Measurements from ENCODE around the gene LZTS3. TPM values are rescaled to one million over a fixed set of nuclear protein-coding genes. Genes with fewer than 3 reads are reported as not detected.
"Not testable (repeated sequence)": the region's sequence is repeated elsewhere in the genome, so short reads cannot be mapped to it uniquely, and the experiment has no call there.

Gene LZTS3
- total RNA-seq, 2 donors from 2014 or later = 15.7 to 19.1 TPM

DNA sequence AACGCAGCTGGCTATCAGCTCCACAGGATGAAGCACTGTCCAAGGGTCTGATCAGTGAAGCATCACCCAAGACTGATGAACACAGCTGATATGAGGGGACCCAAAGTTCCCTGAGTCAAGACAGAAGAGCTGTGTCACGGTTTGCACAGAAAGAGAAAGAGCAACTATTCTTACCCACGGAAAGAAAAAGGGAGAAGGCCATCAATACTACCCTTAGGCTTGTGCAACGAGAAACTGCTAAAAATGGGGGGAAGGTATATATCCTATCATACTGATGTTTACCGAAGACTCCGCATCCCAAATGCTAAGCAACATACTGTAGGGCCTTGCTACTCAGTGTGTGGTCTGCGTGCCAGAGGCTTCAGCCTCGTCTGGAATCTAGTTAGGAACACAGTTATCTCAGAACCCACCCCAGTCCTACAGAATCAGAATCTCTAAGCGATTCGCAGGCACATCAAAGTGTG lies 14.3 kb downstream of the LZTS3 start:
- ATAC-seq (peak; percentile 30), DNase-seq (no peak)
- Mint-ChIP-seq H3K4me3 (peak overlapping the region; percentile 98), H3K27ac (peak overlapping the region; percentile 96), H3K4me1 (peaks cover 40% of the 10 kb centered on the region), H3K36me3 (ENCODE audit: low read depth) (peaks cover 2% of the 10 kb centered on the region), H3K27me3 (no peaks in the 10 kb centered on the region)
- no peaks in the 10 kb centered on the region for H3K9me3 ChIP-seq (ENCODE audit: control insufficient read depth, low read length, poor library complexity, severe bottlenecking)

DNA sequence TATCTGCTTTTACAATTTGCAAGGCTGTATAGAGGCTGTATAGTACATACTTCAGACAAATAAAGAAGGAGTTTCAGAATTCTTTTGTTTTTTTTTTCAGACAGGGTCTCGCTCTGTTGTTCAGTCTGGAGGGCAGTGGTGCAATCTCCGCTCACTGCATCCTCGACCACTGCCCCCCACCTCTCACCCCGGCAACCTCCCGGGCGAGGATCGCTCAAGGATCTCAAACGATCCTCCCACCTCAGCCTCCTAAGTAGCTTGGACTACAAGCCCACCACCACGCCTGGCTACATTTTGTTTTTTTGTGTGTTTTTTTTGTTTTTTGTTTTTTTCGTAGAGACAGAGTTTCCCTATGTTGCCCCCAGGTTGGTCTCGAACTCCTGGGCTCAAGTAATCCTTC lies 15.5 kb downstream of the LZTS3 start:
- Mint-ChIP-seq H3K4me1 (peaks cover 46% of the 10 kb centered on the region), H3K36me3 (ENCODE audit: low read depth) (peaks cover 3% of the 10 kb centered on the region)
- ATAC-seq = peak; percentile 16

DNA sequence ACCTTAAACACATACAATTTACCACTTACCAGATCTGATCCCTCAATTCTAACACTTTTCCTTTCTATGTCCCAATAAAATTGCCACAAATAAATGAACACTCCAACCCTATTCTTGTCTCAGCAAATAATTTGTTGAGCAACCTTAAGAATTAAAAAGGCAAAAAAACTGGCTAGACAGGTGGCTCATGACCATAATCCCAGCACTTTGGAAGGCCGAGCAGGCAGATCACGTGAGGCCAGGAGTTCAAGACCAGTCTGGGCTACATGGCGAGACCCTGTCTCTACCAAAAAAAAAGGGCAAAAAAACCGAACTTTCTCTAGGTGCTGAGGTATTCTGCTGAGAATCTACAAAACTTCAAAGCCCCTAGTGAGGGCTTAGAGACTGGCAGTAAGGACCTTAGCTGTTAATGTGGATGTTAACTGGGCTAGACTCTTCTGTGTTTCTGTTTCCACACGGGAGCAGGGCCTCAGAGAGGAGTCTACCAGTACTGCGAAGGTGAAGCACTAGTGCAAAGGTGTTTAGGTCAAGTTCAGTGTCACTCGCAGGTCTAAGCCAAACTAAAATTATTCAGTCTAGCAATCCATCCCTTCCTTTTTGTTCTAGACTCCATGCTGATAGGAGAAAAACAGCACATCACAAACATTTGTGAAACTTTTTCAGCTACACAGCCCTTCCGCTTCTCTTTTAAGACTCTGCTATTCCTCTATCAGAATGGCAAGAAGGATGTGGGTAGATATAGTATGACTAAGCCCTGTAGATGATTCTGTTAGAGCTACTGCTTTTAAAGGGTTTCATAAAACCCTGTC lies 16.3 kb downstream of the LZTS3 start:
- no peak for DNase-seq
- Mint-ChIP-seq H3K27me3 (no peaks in the 10 kb centered on the region), H3K27ac (peak overlapping the region; percentile 96), H3K4me3 (peak overlapping the region; percentile 98), H3K4me1 (peaks cover 53% of the 10 kb centered on the region), H3K36me3 (ENCODE audit: low read depth) (peaks cover 3% of the 10 kb centered on the region)
- ATAC-seq = peak; percentile 79
- H3K9me3 ChIP-seq (ENCODE audit: control insufficient read depth, low read length, poor library complexity, severe bottlenecking) = no peaks in the 10 kb centered on the region

More for the DNA sequence above, 15.5 kb downstream of the LZTS3 start:
- H3K9me3 ChIP-seq (ENCODE audit: control insufficient read depth, low read length, poor library complexity, severe bottlenecking) = no peaks in the 10 kb centered on the region
- peak overlapping the region; percentile 96 for H3K27ac Mint-ChIP-seq
- peak overlapping the region; percentile 98 for H3K4me3 Mint-ChIP-seq
- no peak for DNase-seq
- H3K27me3 Mint-ChIP-seq = no peaks in the 10 kb centered on the region

DNA sequence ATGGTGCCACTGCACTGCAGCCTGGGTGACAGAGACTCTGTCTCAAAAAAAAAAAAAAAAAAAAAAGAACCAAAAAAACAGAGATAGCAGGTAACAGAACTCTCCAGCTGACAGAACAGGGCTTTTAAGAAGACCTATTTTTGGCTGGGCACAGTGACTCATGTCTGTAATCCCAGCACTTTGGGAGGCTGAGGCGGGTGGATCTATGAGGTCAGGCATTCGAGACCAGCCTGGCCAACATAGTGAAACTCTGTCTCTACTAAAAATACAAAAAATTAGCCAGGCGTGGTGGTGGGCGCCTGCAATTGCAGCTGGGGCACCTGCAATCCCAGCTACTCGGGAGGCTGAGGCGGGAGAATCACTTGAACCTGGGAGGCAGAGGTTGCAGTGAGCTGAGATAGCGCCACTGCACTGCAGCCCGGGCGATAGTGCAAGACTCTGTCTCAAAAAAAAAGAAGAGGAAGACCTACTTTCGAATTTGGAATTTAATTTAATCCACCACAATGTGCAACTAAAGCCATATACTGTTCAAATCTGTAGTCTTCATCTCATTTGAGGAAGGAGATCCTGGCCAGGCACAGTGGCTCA lies 21.2 kb downstream of the LZTS3 start:
- H3K4me3 Mint-ChIP-seq; H3K36me3 Mint-ChIP-seq (ENCODE audit: low read depth); ATAC-seq; H3K27me3 Mint-ChIP-seq; DNase-seq; H3K9me3 ChIP-seq (ENCODE audit: control insufficient read depth, low read length, poor library complexity, severe bottlenecking): not testable (repeated sequence)
- peak overlapping the region; percentile 67 for H3K27ac Mint-ChIP-seq
- H3K4me1 Mint-ChIP-seq = peaks cover 48% of the 10 kb centered on the region

DNA sequence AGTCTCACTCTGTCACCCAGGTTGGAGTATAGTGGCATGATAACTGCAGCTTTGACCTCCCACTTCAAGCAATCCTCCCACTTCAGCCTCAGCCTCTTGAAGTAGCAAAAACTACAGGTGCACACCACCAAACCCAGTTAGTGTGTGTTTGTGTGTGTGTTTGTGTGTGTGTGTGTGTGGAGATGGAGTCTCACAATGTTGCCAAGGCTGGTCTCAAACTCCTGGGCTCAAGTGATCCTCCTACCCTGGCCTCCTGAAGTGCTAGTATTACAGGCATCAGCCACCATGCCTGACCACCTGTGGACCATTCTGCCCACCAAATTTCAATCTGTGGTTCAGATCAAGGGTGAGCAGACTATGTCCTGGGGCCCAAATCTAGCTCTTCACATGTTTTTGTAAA lies 22.4 kb downstream of the LZTS3 start:
- H3K9me3 ChIP-seq (ENCODE audit: control insufficient read depth, low read length, poor library complexity, severe bottlenecking) = no peaks in the 10 kb centered on the region
- H3K4me3 Mint-ChIP-seq = no peak overlapping the region
- peaks cover 3% of the 10 kb centered on the region for H3K36me3 Mint-ChIP-seq (ENCODE audit: low read depth)
- no peak for DNase-seq
- ATAC-seq = no peak
- no peaks in the 10 kb centered on the region for H3K27me3 Mint-ChIP-seq
- H3K4me1 Mint-ChIP-seq = peaks cover 42% of the 10 kb centered on the region
- no peak overlapping the region for H3K27ac Mint-ChIP-seq

DNA sequence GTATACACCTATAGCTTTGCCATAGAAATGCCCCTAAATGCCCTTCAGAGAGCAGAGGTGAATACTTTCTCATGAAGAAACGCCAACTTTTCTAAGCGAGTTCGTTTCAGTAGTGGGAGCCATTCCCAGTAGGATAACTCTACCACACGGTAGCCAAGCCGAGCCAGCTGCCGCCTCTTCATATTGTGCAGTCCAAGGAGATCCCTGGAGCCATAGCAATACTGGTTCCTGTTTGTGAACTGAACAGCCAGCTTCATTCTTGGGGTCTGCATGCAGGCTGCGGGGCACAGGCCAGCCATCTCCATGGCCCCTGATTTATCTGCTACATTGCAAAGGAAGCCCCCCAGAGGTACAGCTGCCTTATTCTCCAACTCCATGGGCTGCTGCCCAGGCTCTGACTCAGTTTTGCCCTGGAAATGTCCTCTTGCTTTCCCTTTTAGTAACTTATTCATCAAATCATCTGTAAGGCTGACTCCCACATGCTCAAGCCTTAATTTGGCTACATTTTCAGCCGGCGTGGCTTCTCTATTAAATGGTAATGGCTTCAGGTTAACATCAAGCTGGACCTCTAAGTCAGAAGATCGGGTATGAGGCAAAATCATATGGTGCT lies 26.5 kb downstream of the LZTS3 start:
- H3K36me3 Mint-ChIP-seq (ENCODE audit: low read depth) = no peaks in the 10 kb centered on the region
- H3K27ac Mint-ChIP-seq = peak overlapping the region; percentile 9
- peaks cover 27% of the 10 kb centered on the region for H3K4me1 Mint-ChIP-seq
- H3K27me3 Mint-ChIP-seq = no peaks in the 10 kb centered on the region
- ATAC-seq = no peak
- DNase-seq = no peak
- no peaks in the 10 kb centered on the region for H3K9me3 ChIP-seq (ENCODE audit: control insufficient read depth, low read length, poor library complexity, severe bottlenecking)
- H3K4me3 Mint-ChIP-seq = no peak overlapping the region

DNA sequence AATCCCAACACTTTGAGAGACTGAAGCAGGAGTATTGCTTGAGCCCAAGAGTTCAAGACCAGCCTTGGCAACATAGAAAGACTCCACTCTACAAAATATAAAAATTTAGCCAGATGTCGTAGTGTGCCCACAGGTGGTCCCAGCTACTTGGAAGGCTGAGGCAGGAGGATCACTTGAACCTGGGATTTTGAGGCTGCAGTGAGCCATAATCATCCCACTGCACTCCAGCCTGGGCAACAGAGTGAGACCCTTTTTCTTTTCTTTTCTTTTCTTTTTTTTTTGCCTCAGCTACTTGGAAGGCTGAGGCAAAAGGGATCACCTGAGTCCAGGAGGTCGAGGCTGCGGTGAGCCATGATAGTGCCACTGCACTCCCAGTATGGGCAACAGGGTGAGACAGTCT lies 31.6 kb downstream of the LZTS3 start:
- H3K27ac Mint-ChIP-seq = no peak overlapping the region
- no peak overlapping the region for H3K4me3 Mint-ChIP-seq
- no peaks in the 10 kb centered on the region for H3K9me3 ChIP-seq (ENCODE audit: control insufficient read depth, low read length, poor library complexity, severe bottlenecking)
- H3K4me1 Mint-ChIP-seq = peaks cover 13% of the 10 kb centered on the region
- H3K36me3 Mint-ChIP-seq (ENCODE audit: low read depth) = no peaks in the 10 kb centered on the region
- DNase-seq (no peak), ATAC-seq (no peak)
- H3K27me3 Mint-ChIP-seq = no peaks in the 10 kb centered on the region

DNA sequence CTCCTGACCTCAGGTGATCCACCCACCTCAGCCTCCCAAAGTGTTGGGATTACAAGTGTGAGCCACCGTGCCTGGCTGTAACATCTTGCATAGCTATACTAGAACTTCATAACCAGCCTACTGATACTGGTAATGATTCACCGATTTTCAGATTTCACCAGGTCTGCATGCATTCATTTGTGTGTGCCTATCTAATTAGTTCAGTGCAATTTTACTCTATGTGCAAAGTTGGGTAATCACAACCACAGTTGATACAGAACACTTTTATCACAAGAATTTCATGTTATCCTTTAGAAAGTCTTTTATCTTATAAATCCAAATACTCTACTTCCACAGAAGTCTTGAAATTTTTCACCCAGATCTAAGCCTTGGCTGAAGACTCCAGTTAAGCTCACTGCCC lies 35.9 kb downstream of the LZTS3 start:
- no peaks in the 10 kb centered on the region for H3K36me3 Mint-ChIP-seq (ENCODE audit: low read depth)
- H3K27ac Mint-ChIP-seq = no peak overlapping the region
- ATAC-seq (no peak), DNase-seq (no peak)
- H3K4me1 Mint-ChIP-seq = peaks cover 12% of the 10 kb centered on the region
- no peaks in the 10 kb centered on the region for H3K9me3 ChIP-seq (ENCODE audit: control insufficient read depth, low read length, poor library complexity, severe bottlenecking)
- H3K4me3 Mint-ChIP-seq = no peak overlapping the region
- H3K27me3 Mint-ChIP-seq = no peaks in the 10 kb centered on the region

DNA sequence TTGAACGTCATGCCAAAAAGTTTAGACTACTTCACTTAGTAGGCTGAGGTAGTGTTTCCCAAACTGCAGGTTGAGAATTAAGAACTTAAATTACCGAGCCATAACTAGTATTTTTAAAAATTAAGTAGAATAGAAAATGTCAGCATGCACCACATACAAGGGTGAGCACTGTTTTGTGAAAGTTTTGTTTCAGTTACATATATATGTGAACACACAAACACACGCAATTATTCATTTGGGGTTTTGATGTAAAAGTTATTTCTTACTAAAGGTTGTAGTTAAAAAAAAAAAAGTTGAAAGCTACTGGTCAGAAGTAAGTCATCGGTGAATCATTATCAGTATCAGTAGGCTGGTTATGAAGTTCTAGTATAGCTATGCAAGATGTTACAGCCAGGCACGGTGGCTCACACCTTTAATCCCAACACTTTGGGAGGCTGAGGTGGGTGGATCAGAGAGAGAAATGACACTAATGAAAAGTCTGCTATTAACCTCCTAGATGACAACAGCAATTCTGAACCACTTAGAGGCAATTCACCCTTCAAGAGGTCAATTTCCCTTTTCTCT lies 37.8 kb downstream of the LZTS3 start:
- no peaks in the 10 kb centered on the region for H3K27me3 Mint-ChIP-seq
- H3K9me3 ChIP-seq (ENCODE audit: control insufficient read depth, low read length, poor library complexity, severe bottlenecking) = no peaks in the 10 kb centered on the region
- peaks cover 12% of the 10 kb centered on the region for H3K4me1 Mint-ChIP-seq
- ATAC-seq = no peak
- peak overlapping the region; percentile 49 for H3K27ac Mint-ChIP-seq
- H3K4me3 Mint-ChIP-seq = no peak overlapping the region
- H3K36me3 Mint-ChIP-seq (ENCODE audit: low read depth) = no peaks in the 10 kb centered on the region
- DNase-seq = no peak

DNA sequence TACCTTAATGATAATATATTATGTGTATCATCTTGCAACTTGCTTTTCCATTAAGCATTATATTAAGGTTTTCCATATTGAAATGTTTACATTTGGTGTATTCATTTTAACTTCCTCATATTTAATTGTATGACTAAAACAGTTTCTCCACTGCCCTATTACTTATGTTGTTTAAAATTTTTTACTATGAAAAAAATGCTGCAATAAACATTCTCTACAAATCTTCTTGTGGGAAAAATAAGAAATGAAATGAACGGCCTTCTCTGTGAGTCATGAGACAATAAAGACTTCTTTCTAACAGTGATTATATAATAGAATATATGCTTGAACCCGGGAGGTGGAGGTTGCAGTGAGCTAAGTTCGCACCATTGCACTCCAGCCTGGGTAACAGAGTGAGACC lies 39.2 kb downstream of the LZTS3 start:
- H3K27ac Mint-ChIP-seq = peak overlapping the region; percentile 49
- no peaks in the 10 kb centered on the region for H3K9me3 ChIP-seq (ENCODE audit: control insufficient read depth, low read length, poor library complexity, severe bottlenecking)
- H3K4me3 Mint-ChIP-seq = no peak overlapping the region
- DNase-seq (no peak), ATAC-seq (no peak)
- H3K36me3 Mint-ChIP-seq (ENCODE audit: low read depth) = no peaks in the 10 kb centered on the region
- peaks cover 8% of the 10 kb centered on the region for H3K4me1 Mint-ChIP-seq
- no peaks in the 10 kb centered on the region for H3K27me3 Mint-ChIP-seq

DNA sequence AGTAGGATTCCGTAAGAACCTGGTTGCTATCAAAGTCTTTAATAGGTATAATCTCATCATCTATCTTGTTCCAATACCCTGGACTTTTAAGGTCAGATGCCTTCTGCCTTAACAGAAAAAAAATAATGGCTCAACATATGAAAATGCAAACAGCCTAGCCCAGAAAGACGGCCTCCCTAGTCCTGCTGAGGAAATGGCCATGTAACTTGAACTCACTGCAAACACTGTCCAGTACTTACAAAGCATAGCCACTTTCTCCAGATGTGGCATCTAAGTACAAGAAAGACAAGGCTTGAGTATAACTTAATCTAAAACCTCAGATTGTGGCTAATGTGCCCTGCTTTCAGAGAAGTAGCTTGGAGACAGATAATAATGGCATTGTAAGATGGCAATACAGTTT lies 40.2 kb downstream of the LZTS3 start:
- no peak for DNase-seq
- ATAC-seq = no peak
- Mint-ChIP-seq H3K4me1 (peaks cover 8% of the 10 kb centered on the region), H3K27me3 (no peaks in the 10 kb centered on the region), H3K36me3 (ENCODE audit: low read depth) (no peaks in the 10 kb centered on the region), H3K27ac (no peak overlapping the region), H3K4me3 (no peak overlapping the region)
- no peaks in the 10 kb centered on the region for H3K9me3 ChIP-seq (ENCODE audit: control insufficient read depth, low read length, poor library complexity, severe bottlenecking)

DNA sequence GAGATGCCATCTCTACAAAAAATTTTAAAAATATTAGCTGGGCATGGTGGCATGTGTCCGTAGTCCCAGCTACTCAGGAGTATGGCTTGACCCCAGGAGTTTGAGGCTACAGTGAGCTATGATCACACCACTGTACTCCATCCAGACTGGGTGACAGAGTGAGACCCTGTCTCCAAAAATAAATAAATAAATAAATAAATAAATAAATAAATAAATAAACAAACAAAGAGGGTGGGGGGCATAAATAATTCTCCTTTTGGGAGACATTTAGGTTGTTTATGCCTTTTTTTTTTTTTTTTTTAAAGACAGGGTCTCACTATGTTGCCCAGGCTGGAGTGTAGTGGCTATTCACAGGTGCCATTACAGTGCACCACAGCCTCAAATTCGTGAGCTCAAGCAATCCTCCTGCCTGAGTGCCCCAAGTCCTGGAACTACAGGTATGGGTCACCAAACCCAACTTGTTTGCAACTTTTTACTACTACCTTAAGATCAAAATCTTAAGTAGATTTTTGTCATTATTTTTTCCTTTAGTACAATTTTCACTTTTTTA lies 43.2 kb downstream of the LZTS3 start:
- Mint-ChIP-seq H3K4me1 (peaks cover 4% of the 10 kb centered on the region), H3K27me3 (no peaks in the 10 kb centered on the region), H3K27ac (no peak overlapping the region), H3K36me3 (ENCODE audit: low read depth) (no peaks in the 10 kb centered on the region), H3K4me3 (no peak overlapping the region)
- H3K9me3 ChIP-seq (ENCODE audit: control insufficient read depth, low read length, poor library complexity, severe bottlenecking) = no peaks in the 10 kb centered on the region
- no peak for DNase-seq
- ATAC-seq = no peak

DNA sequence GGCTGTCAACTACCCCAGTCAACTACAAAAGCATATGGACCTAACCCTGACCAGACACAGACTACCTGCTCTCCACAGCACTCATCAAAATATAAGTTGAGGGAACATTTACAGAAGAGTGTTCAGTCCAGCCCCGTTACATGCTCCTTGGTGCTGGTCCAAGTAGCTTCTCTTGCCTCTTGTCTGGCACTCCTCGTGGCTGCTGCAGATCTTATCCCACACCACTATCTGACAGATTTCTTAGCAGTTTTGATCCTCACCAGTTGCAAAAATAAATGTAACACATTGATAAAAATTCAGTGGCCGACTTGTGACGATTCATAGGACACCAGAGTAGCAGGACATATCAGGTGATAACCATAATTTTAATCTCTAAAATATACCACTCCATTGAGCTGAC lies 44.3 kb downstream of the LZTS3 start:
- peaks cover 4% of the 10 kb centered on the region for H3K4me1 Mint-ChIP-seq
- H3K27me3 Mint-ChIP-seq = no peaks in the 10 kb centered on the region
- ATAC-seq = no peak
- H3K36me3 Mint-ChIP-seq (ENCODE audit: low read depth) = no peaks in the 10 kb centered on the region
- H3K4me3 Mint-ChIP-seq = no peak overlapping the region
- H3K27ac Mint-ChIP-seq = no peak overlapping the region
- H3K9me3 ChIP-seq (ENCODE audit: control insufficient read depth, low read length, poor library complexity, severe bottlenecking) = no peaks in the 10 kb centered on the region
- DNase-seq = no peak
